Glomerular visceral epithelial cell (primary cell): ENCODE data around the gene AFF3.

Source experiments
- DNase-seq: peaks from one replicate; pipeline ENCODE4 v3.0.0-alpha.2; 2016; ENCODE audit errors: extremely low spot score

Gene AFF3

GRCh38 chr2:100011272-100011731 is 131.1 kb downstream of the AFF3 start:
- DNase-seq: peak; percentile 72

- DNase-seq: no peak
Observed at GRCh38 chr2:100010606-100011005, 131.8 kb downstream of the AFF3 start.

- no peak for DNase-seq
Observed at GRCh38 chr2:100009743-100010142, 132.6 kb downstream of the AFF3 start.

GRCh38 chr2:100008956-100009355 is 133.4 kb downstream of the AFF3 start:
- no peak for DNase-seq

- DNase-seq: no peak
Observed at GRCh38 chr2:100006516-100006915, 135.9 kb downstream of the AFF3 start.

GRCh38 chr2:100004959-100005387 is 137.4 kb downstream of the AFF3 start:
- no peak for DNase-seq

- no peak for DNase-seq
Observed at GRCh38 chr2:100004348-100004884, 138.0 kb downstream of the AFF3 start.

GRCh38 chr2:100002059-100002458 is 140.3 kb downstream of the AFF3 start:
- DNase-seq: no peak

- DNase-seq: no peak
Observed at GRCh38 chr2:100000915-100001707, 141.3 kb downstream of the AFF3 start.

- no peak for DNase-seq
Observed at GRCh38 chr2:99998651-99999320, 143.6 kb downstream of the AFF3 start.

- no peak for DNase-seq
Observed at GRCh38 chr2:99989905-99990304, 152.5 kb downstream of the AFF3 start.

GRCh38 chr2:99988599-99988998 is 153.8 kb downstream of the AFF3 start:
- no peak for DNase-seq

GRCh38 chr2:99987160-99987559 is 155.2 kb downstream of the AFF3 start:
- no peak for DNase-seq

- DNase-seq: no peak
Observed at GRCh38 chr2:99984799-99985515, 157.4 kb downstream of the AFF3 start.

GRCh38 chr2:99982744-99983143 is 159.6 kb downstream of the AFF3 start:
- DNase-seq: no peak

- no peak for DNase-seq
Observed at GRCh38 chr2:99981840-99982239, 160.6 kb downstream of the AFF3 start.

- DNase-seq: no peak
Observed at GRCh38 chr2:99980176-99980575, 162.2 kb downstream of the AFF3 start.

- no peak for DNase-seq
Observed at GRCh38 chr2:99977966-99978365, 164.4 kb downstream of the AFF3 start.

GRCh38 chr2:99975386-99975785 is 167.0 kb downstream of the AFF3 start:
- peak; percentile 77 for DNase-seq

GRCh38 chr2:99974682-99975375 is 167.6 kb downstream of the AFF3 start:
- DNase-seq: peak; percentile 82

GRCh38 chr2:99974275-99974674 is 168.1 kb downstream of the AFF3 start:
- peak; percentile 91 for DNase-seq
